ENCODE results near the gene TSPAN32. TPM values are rescaled to one million over a fixed set of nuclear protein-coding genes. Genes with fewer than 3 reads are reported as not detected.

TSPAN32 gene
- total RNA-seq, 4 donors from 2014 or later = not detected

- H3K36me3 ChIP-seq = no peaks in the 10 kb centered on the region
- H3K27me3 ChIP-seq = no peaks in the 10 kb centered on the region
- DNase-seq (no peak), ATAC-seq (no peak)
- in situ Hi-C loops (cut with MboI; ENCODE audit: low sequenced_read_pairs in 4 of 4) = no loop called here
- TF ChIP-seq POLR2A (IDR thresholded peaks at IDR 0.05) (no peak), CTCF (IDR thresholded peaks at IDR 0.05 in 4 of 5, conservative IDR thresholded peaks at IDR 0.05 in 1 of 5) (no peak)
- intact Hi-C loops (cut with DNase I; ENCODE audit: low total_unique reads) = no loop called here
- no peak overlapping the region for H3K27ac ChIP-seq
- H3K9me3 ChIP-seq = no peaks in the 10 kb centered on the region
- no peaks in the 10 kb centered on the region for H3K4me1 ChIP-seq
- H3K4me3 ChIP-seq = no peak overlapping the region
Observed at GRCh38 chr11:2365571-2366210, 63.9 kb downstream of the TSPAN32 start.

- H3K4me1 ChIP-seq = no peaks in the 10 kb centered on the region
- no peaks in the 10 kb centered on the region for H3K9me3 ChIP-seq
- no peak overlapping the region for H3K27ac ChIP-seq
- H3K27me3 ChIP-seq = no peaks in the 10 kb centered on the region
- intact Hi-C loops (cut with DNase I; ENCODE audit: low total_unique reads) (no loop called here), in situ Hi-C loops (cut with MboI; ENCODE audit: low sequenced_read_pairs in 4 of 4) (no loop called here)
- DNase-seq (no peak), ATAC-seq (no peak)
- H3K36me3 ChIP-seq = no peaks in the 10 kb centered on the region
- no peak overlapping the region for H3K4me3 ChIP-seq
- TF ChIP-seq POLR2A (IDR thresholded peaks at IDR 0.05) (no peak), CTCF (IDR thresholded peaks at IDR 0.05 in 4 of 5, conservative IDR thresholded peaks at IDR 0.05 in 1 of 5) (no peak)
Observed at GRCh38 chr11:2366276-2366675, 64.5 kb downstream of the TSPAN32 start.

- H3K9me3 ChIP-seq = no peaks in the 10 kb centered on the region
- intact Hi-C loops (cut with DNase I; ENCODE audit: low total_unique reads) = no loop called here
- H3K4me3 ChIP-seq = no peak overlapping the region
- H3K36me3 ChIP-seq = no peaks in the 10 kb centered on the region
- ATAC-seq = no peak
- no peaks in the 10 kb centered on the region for H3K27me3 ChIP-seq
- H3K27ac ChIP-seq = no peak overlapping the region
- in situ Hi-C loops (cut with MboI; ENCODE audit: low sequenced_read_pairs in 4 of 4) = no loop called here
- DNase-seq = no peak
- TF ChIP-seq CTCF (IDR thresholded peaks at IDR 0.05 in 4 of 5, conservative IDR thresholded peaks at IDR 0.05 in 1 of 5) (no peak), POLR2A (IDR thresholded peaks at IDR 0.05) (no peak)
- H3K4me1 ChIP-seq = no peaks in the 10 kb centered on the region
Observed at GRCh38 chr11:2366733-2367132, 64.9 kb downstream of the TSPAN32 start.

GRCh38 chr11:2367266-2368160 is 65.7 kb downstream of the TSPAN32 start:
- intact Hi-C loops (cut with DNase I; ENCODE audit: low total_unique reads) = no loop called here
- DNase-seq = no peak
- TF ChIP-seq POLR2A (IDR thresholded peaks at IDR 0.05) (no peak), CTCF (IDR thresholded peaks at IDR 0.05 in 4 of 5, conservative IDR thresholded peaks at IDR 0.05 in 1 of 5) (no peak)

More at GRCh38 chr11:2367266-2368160, 65.7 kb downstream of the TSPAN32 start:
- in situ Hi-C loops (cut with MboI; ENCODE audit: low sequenced_read_pairs in 4 of 4) = no loop called here
- no peak overlapping the region for H3K4me3 ChIP-seq
- no peak overlapping the region for H3K27ac ChIP-seq
- H3K27me3 ChIP-seq = no peaks in the 10 kb centered on the region
- no peaks in the 10 kb centered on the region for H3K9me3 ChIP-seq
- H3K4me1 ChIP-seq = no peaks in the 10 kb centered on the region
- ATAC-seq = no peak
- no peaks in the 10 kb centered on the region for H3K36me3 ChIP-seq

Other genes with a start within 250 kb of the TSPAN32 start
- gene IGF2, start 162.6 kb upstream of the TSPAN32 start, total RNA-seq = 10 to 100 TPM; 21.6 to 42.4 (median 29.2) TPM
- gene INS, start 140.8 kb upstream of the TSPAN32 start, total RNA-seq = not detected
- not detected for gene TH, start 130.2 kb upstream of the TSPAN32 start, total RNA-seq
- not detected for gene ASCL2, start 31.4 kb upstream of the TSPAN32 start, total RNA-seq
- gene C11orf21, start 95 bp upstream of the TSPAN32 start, total RNA-seq = under 1 TPM in 1 of 4 donors, not detected in 3; 0.10 TPM
- 10 to 100 TPM; 54.5 to 87.0 (median 66.8) TPM for gene CD81, start 75.3 kb downstream of the TSPAN32 start, total RNA-seq
- 10 to 100 TPM; 53.4 to 92.5 (median 76.8) TPM for gene TSSC4, start 98.7 kb downstream of the TSPAN32 start, total RNA-seq
- not detected for gene TRPM5, start 142.5 kb downstream of the TSPAN32 start, total RNA-seq
- gene KCNQ1, start 143.0 kb downstream of the TSPAN32 start, total RNA-seq = under 1 TPM; 0.15 to 1.00 (median 0.67) TPM